GM19099 (cell line): ENCODE data around the gene PAAF1.

Experiments used
- POLR2A ChIP-seq: IDR thresholded peaks from 3 replicates; pipeline ENCODE4 v1.6.1; 2011; ENCODE audit warnings: low read depth; ENCODE audit not compliant: insufficient read length; ENCODE audit errors: extremely low read depth

PAAF1 gene

GRCh38 chr11:73974604-73975478, 98.0 kb downstream of the PAAF1 start:
- TF ChIP-seq POLR2A: no peak

- TF ChIP-seq POLR2A: no peak
These were observed 98.6 kb downstream of the PAAF1 start for GRCh38 chr11:73975479-73975757.

- TF ChIP-seq POLR2A: no peak
These were observed 99.8 kb downstream of the PAAF1 start for GRCh38 chr11:73976451-73977151.

DNA sequence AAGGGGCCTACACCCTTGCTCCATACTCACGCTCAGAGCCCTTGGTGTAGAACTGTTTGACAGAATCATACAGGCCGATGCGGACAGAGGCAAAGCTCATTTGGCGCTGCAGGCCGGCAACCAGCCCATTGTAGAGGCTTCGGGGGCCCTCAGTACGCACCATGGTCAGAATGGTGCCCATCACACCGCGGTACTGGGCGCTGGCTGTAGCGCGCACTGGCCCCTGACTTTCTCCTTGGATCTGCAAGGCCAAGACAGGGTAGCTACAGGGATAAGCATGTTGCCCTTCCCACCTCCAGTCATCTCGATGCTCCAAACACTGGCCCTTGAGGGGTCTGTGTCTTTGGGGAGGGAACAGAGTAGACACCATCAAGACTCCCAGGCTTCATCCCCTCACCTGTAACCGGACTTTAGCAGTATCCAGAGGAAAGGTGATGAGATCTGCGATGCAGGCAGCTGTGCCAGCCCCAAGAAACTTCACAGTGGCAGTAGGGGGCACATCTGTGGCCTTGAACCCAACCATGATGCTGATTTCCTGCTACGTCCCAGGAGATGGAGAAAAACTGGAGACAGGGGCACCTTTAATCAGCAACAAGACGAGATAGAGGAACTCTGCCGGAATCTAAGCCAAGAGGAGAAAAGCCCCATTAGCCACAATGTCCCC, 101.2 kb downstream of the PAAF1 start:
- no peak for TF ChIP-seq POLR2A

DNA sequence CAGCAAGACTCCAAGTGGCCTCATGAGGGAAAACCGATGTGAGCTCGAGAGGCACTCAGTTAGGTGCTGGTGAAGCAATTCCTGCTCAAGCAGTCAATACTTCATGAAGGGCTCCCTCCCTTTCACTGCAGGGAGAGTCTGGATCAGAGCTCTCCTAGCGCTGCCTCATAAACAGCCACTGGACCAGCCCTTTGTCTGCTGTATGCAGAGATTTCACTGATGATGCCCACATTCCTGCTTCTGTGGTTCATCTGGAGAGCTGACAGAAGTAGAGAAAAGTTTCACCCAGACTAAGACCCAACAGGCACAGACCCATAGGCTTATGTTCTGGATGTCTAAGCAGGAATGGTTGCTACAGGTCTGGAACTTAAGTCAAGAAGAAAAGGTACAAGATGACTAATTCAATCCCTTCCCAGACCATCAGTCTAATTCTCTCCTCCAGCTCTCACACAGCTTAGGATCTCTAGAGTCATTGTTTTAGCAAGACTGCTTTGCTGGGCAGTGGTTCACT, 101.8 kb downstream of the PAAF1 start:
- TF ChIP-seq POLR2A: no peak

DNA sequence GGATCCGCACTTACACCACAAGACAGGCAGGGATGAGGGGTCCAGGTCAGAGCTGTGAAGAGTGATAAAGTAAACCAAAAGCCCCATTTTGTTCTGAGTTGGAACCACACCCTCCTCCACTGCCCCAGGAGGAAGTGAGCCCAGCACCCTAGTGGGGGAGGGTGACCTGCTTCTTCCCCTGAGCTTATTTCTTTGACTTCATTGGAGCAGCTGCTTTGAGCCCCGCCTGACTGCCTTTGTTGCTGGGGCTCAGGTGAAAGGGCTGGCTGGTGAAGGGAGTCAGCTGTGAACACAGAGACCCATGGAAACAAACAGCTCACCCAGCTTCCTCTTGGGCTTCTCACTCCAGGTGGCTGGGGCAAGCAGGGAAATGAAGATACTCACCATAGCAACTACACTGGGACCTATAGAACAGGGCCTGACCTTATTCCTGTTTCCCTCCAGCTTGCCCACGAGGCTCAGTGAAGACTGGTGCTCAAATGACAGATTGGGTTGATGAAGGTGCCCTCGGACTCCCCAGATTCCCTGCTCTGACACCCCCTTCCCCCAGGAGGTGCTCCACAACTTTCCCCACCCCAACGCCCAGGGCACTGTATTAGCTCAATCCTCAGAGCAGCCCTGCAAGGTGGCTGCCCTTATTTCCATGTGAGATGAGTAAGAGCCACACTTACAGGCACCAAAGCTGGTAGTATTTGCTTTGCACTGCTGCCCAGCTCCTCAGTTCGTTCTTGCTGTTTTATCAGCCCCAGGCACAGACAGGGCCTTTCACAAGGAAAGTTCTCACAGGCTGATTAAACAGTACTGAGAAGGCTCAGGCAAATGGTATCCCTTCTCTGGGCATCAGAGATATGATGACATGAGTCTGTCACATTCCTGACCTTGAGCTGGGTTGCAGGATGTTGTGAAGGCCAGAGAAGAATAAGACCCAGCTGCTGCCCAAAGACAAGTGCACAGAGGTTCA, 103.5 kb downstream of the PAAF1 start:
- TF ChIP-seq POLR2A: no peak
